Measurements from ENCODE around the gene LRCH4. TPM values are rescaled to one million over a fixed set of nuclear protein-coding genes. Genes with fewer than 3 reads are reported as not detected.

Gene LRCH4
- total RNA-seq, 4 donors from 2014 or later: 55.0 to 107 (median 76.6) TPM

DNA sequence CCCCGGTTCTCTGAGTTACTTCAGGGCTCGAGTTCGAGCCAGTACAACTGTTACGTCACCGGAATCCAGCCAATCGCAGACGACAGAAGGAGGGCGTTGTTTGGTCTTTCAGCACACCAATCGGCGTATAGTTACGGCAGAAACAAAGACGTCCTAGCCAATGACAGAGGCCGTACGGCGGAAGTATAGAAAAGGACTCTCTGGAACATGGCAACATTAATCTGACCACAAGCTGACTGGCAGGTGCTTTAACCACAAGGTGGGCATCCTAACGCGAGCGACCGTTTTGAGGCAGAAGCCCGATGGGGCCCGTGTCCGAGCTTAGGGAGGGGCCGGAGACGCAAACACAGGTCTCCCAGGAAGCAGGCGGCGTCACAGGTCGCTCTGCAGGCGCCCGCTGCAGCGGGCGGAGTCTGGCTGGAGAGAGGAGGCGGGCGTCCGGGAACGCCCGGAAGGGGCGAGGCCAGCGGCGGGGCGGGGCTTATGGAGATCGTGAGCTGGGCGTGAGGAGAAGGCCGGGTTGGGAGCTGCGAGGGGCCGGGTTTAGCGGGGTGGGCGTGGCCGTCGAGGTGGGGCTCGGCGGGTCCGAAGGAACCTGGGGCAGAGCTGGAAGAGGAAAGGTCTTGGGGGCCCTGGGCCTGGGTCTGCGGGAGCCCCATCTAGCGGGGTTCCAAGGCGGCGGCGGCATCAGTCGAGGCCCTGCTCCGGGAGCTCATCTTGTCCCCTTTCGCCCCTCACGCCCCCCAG lies 26.2 kb upstream of the LRCH4 start, which contains the start of gene MOSPD3:
TSS of gene MOSPD3 (plus strand) at position 558 of the 747 bp plus-strand sequence. CDS start 252 bp downstream, outside the sequence.
- peak in 1 of 2 donors; percentile 81 for TF ChIP-seq POLR2A (IDR thresholded peaks at IDR 0.05)
- TF ChIP-seq, protein P1, sequence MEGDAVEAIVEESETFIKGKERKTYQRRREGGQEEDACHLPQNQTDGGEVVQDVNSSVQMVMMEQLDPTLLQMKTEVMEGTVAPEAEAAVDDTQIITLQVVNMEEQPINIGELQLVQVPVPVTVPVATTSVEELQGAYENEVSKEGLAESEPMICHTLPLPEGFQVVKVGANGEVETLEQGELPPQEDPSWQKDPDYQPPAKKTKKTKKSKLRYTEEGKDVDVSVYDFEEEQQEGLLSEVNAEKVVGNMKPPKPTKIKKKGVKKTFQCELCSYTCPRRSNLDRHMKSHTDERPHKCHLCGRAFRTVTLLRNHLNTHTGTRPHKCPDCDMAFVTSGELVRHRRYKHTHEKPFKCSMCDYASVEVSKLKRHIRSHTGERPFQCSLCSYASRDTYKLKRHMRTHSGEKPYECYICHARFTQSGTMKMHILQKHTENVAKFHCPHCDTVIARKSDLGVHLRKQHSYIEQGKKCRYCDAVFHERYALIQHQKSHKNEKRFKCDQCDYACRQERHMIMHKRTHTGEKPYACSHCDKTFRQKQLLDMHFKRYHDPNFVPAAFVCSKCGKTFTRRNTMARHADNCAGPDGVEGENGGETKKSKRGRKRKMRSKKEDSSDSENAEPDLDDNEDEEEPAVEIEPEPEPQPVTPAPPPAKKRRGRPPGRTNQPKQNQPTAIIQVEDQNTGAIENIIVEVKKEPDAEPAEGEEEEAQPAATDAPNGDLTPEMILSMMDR (IDR thresholded peaks at IDR 0.05): peak in 3 of 6 experiments; percentile 21 to 32 (median 24)
- H3K27me3 ChIP-seq: no peaks in the 10 kb centered on the region
- H3K36me3 ChIP-seq: no peaks in the 10 kb centered on the region
- WGBS, 2 donors: 0% methylated on average over 15 to 52 of the region's 61 CpGs
- intact Hi-C loops (cut with DNase I): no loop called here
- peak; percentile 98 for DNase-seq
- H3K9me3 ChIP-seq: no peaks in the 10 kb centered on the region
- H3K4me1 ChIP-seq: peaks cover 8 to 12% of the 10 kb centered on the region in 2 donors
- peak within 1 kb of the TSS; percentile 80 to 97 (median 88) for H3K27ac ChIP-seq
- peak within 1 kb of the TSS; percentile 45 to 89 (median 77) for H3K4me3 ChIP-seq (replicated peaks in 1 of 3)

GRCh38 chr7:100609958-100610357 lies 24.0 kb upstream of the LRCH4 start:
- 96 to 98% methylated on average over 5 of the region's 5 CpGs for WGBS, 2 donors
- TF ChIP-seq POLR2A (IDR thresholded peaks at IDR 0.05): no peak
- TF ChIP-seq, protein P1 (IDR thresholded peaks at IDR 0.05): no peak
- H3K27ac ChIP-seq: no peak overlapping the region

DNA sequence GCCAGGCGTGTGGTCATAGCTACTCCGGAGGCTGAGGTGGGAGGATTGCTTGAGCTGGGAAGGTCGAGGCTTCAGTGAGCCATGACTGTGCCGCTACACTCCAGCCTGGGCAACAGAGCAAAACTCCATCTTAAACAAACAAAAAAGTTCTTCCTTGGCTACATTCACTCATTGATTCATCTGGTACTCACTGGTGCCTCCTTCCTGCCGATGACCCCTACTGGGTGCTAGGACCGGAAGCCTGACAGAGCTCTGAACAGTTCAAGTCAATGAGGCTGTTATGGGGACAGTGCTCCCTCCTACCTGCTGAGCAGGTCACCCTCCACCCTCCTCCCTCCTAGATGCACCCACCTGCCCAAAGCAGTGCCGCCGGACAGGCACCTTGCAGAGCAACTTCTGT lies 21.2 kb upstream of the LRCH4 start:
- no peaks in the 10 kb centered on the region for H3K36me3 ChIP-seq
- no peaks in the 10 kb centered on the region for H3K27me3 ChIP-seq
- H3K4me3 ChIP-seq (replicated peaks in 1 of 3): no peak overlapping the region
- DNase-seq: no peak
- H3K9me3 ChIP-seq: no peaks in the 10 kb centered on the region
- peaks cover 7% of the 10 kb centered on the region in 2 donors for H3K4me1 ChIP-seq
- intact Hi-C loops (cut with DNase I): no loop called here
- no peak for TF ChIP-seq POLR2A (IDR thresholded peaks at IDR 0.05)
- TF ChIP-seq, protein P1 (IDR thresholded peaks at IDR 0.05): no peak
- H3K27ac ChIP-seq: no peak overlapping the region
- 86 to 87% methylated on average over 8 of the region's 8 CpGs for WGBS, 2 donors

More at GRCh38 chr7:100609958-100610357, 24.0 kb upstream of the LRCH4 start:
- H3K36me3 ChIP-seq: no peaks in the 10 kb centered on the region
- no peaks in the 10 kb centered on the region for H3K9me3 ChIP-seq
- no peak for DNase-seq
- no peaks in the 10 kb centered on the region for H3K27me3 ChIP-seq
- no peak overlapping the region for H3K4me3 ChIP-seq (replicated peaks in 1 of 3)
- intact Hi-C loops (cut with DNase I): no loop called here
- H3K4me1 ChIP-seq: peaks cover 13 to 16% of the 10 kb centered on the region in 2 donors

- no peaks in the 10 kb centered on the region for H3K9me3 ChIP-seq
- H3K27me3 ChIP-seq: no peaks in the 10 kb centered on the region
- no peaks in the 10 kb centered on the region for H3K36me3 ChIP-seq
- H3K4me1 ChIP-seq: peaks cover 7% of the 10 kb centered on the region in 2 donors
- no peak for DNase-seq
- intact Hi-C loops (cut with DNase I): no loop called here
- no peak for TF ChIP-seq POLR2A (IDR thresholded peaks at IDR 0.05)
- TF ChIP-seq, protein P1 (IDR thresholded peaks at IDR 0.05): no peak
- WGBS, 2 donors: 91 to 93% methylated on average over 11 to 12 of the region's 12 CpGs
- no peak overlapping the region for H3K27ac ChIP-seq
- H3K4me3 ChIP-seq (replicated peaks in 1 of 3): no peak overlapping the region
Measured at GRCh38 chr7:100606313-100606712, 20.4 kb upstream of the LRCH4 start.

Measured in thyroid gland (tissue), 4 donors.